NB4 (cell line): ENCODE data around the gene KXD1.
"Not testable (repeated sequence)": the region's sequence is repeated elsewhere in the genome, so short reads cannot be mapped to it uniquely, and the experiment has no call there.

Source experiments
- MYC ChIP-seq: IDR thresholded peaks from 2 replicates; pipeline ENCODE4 v1.6.1; 2011; ENCODE audit warnings: low read depth, low read length
- POLR2A ChIP-seq: IDR thresholded peaks from 2 replicates; pipeline ENCODE4 v1.6.1; 2011; ENCODE audit warnings: mild to moderate bottlenecking; ENCODE audit not compliant: insufficient read length; ENCODE audit errors: extremely low read depth
- TF ChIP-seq, protein P1 (sequence below): IDR thresholded peaks from one replicate; pipeline ENCODE4 v1.5.1; 2012; ENCODE audit warnings: low read depth, low read length
- TF ChIP-seq, protein P2 (sequence below): IDR thresholded peaks from 2 replicates; pipeline ENCODE4 v1.6.1; 2011; ENCODE audit warnings: low read depth, low read length

DNA sequence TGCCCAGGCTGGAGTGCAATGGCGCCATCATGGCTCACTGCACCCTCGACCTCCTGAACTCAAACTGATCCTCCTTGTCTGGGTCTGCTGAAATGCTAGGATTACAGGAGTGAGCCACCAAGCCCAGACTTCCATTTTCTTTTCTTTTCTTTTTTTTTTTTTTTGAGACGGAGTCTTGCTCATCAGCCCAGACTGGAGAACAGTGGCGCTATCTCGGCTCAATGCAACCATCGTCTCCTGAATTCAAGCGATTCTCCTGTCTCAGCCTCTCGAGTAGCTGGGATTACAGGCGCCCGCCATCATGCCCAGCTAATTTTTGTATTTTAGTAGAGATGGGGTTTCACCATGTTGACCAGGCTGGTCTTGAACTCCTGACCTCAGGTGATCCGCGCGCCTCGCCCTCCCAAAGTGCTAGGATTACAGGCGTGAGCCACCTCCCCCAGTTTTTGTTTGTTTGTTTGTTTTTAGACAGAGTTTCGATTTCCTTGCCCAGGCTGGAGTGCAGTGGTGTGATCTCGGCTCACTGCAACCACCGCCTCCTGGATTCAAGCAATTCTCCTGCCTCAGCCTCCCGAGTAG lies 34.7 kb upstream of the KXD1 start:
- TF ChIP-seq, protein P1, sequence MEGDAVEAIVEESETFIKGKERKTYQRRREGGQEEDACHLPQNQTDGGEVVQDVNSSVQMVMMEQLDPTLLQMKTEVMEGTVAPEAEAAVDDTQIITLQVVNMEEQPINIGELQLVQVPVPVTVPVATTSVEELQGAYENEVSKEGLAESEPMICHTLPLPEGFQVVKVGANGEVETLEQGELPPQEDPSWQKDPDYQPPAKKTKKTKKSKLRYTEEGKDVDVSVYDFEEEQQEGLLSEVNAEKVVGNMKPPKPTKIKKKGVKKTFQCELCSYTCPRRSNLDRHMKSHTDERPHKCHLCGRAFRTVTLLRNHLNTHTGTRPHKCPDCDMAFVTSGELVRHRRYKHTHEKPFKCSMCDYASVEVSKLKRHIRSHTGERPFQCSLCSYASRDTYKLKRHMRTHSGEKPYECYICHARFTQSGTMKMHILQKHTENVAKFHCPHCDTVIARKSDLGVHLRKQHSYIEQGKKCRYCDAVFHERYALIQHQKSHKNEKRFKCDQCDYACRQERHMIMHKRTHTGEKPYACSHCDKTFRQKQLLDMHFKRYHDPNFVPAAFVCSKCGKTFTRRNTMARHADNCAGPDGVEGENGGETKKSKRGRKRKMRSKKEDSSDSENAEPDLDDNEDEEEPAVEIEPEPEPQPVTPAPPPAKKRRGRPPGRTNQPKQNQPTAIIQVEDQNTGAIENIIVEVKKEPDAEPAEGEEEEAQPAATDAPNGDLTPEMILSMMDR, result not testable (repeated sequence)
- not testable (repeated sequence) for TF ChIP-seq POLR2A, MYC
- TF ChIP-seq, protein P2, sequence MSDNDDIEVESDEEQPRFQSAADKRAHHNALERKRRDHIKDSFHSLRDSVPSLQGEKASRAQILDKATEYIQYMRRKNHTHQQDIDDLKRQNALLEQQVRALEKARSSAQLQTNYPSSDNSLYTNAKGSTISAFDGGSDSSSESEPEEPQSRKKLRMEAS, result not testable (repeated sequence)
